Ishikawa (cell line): ENCODE results near the gene AMN.

Experiments used
- CEBPB ChIP-seq: IDR thresholded peaks from 2 replicates; pipeline ENCODE4 v1.6.1; 2012
- CREB1 ChIP-seq: IDR thresholded peaks from 2 replicates; pipeline ENCODE4 v1.6.1; 2012; ENCODE audit warnings: low read depth
- EGR1 ChIP-seq: IDR thresholded peaks from 2 replicates; pipeline ENCODE4 v1.6.1; 2012
- EP300 ChIP-seq: IDR thresholded peaks from 2 replicates; pipeline ENCODE4 v1.6.1; 2012; ENCODE audit warnings: borderline replicate concordance
- FOXM1 ChIP-seq: IDR thresholded peaks from 2 replicates; pipeline ENCODE4 v1.6.1; 2012; ENCODE audit warnings: low read depth, borderline replicate concordance
- MAX ChIP-seq: IDR thresholded peaks from 2 replicates; pipeline ENCODE4 v1.6.1; 2012
- NFIC ChIP-seq: IDR thresholded peaks from 2 replicates; pipeline ENCODE4 v1.6.1; 2012
- RAD21 ChIP-seq: IDR thresholded peaks from 2 replicates; pipeline ENCODE4 v1.6.1; 2012; ENCODE audit warnings: low read depth
- REST ChIP-seq: IDR thresholded peaks from 2 replicates; pipeline ENCODE4 v1.6.1; 2012; ENCODE audit warnings: low read depth, mild to moderate bottlenecking
- TAF1 ChIP-seq: IDR thresholded peaks from 2 replicates; pipeline ENCODE4 v1.6.1; 2012; ENCODE audit warnings: low read depth, mild to moderate bottlenecking
- TCF12 ChIP-seq: IDR thresholded peaks from 2 replicates; pipeline ENCODE4 v1.6.1; 2012; ENCODE audit warnings: low read depth
- TEAD4 ChIP-seq: IDR thresholded peaks from 2 replicates; pipeline ENCODE4 v1.6.1; 2012
- USF1 ChIP-seq: IDR thresholded peaks from 2 replicates; pipeline ENCODE4 v1.6.1; 2012
- YY1 ChIP-seq: IDR thresholded peaks from 2 replicates; pipeline ENCODE4 v1.6.1; 2012; ENCODE audit warnings: low read depth
- ZBTB7A ChIP-seq: IDR thresholded peaks from 2 replicates; pipeline ENCODE4 v1.6.1; 2012; ENCODE audit warnings: low read depth

AMN gene

GRCh38 chr14:102878970-102879460 is 43.4 kb upstream of the AMN start:
- TF ChIP-seq TEAD4 (no peak), FOXM1 (no peak), USF1 (no peak), EGR1 (no peak)

- TF ChIP-seq NFIC: no peak
- no peak for TF ChIP-seq EP300
- no peak for TF ChIP-seq EGR1
- TF ChIP-seq CEBPB: no peak
- no peak for TF ChIP-seq USF1
- no peak for TF ChIP-seq REST
- no peak for TF ChIP-seq YY1
- no peak for TF ChIP-seq TAF1
- no peak for TF ChIP-seq RAD21
- TF ChIP-seq TEAD4: no peak
- no peak for TF ChIP-seq ZBTB7A
- no peak for TF ChIP-seq FOXM1
- TF ChIP-seq MAX: no peak
- TF ChIP-seq CREB1: no peak
- TF ChIP-seq TCF12: no peak
Observed at GRCh38 chr14:102882226-102882906, 40.1 kb upstream of the AMN start.

- no peak for TF ChIP-seq EP300
- no peak for TF ChIP-seq RAD21
- no peak for TF ChIP-seq CREB1
- no peak for TF ChIP-seq USF1
- TF ChIP-seq TCF12: no peak
- no peak for TF ChIP-seq FOXM1
- no peak for TF ChIP-seq YY1
Observed at GRCh38 chr14:102883089-102883541, 39.3 kb upstream of the AMN start.

- no peak for TF ChIP-seq FOXM1
- TF ChIP-seq TAF1: no peak
Observed at GRCh38 chr14:102883554-102883953, 38.9 kb upstream of the AMN start.

- no peak for TF ChIP-seq REST
- TF ChIP-seq TCF12: no peak
- no peak for TF ChIP-seq TEAD4
- TF ChIP-seq EGR1: no peak
- no peak for TF ChIP-seq YY1
- TF ChIP-seq FOXM1: no peak
- TF ChIP-seq RAD21: no peak
- no peak for TF ChIP-seq EP300
- no peak for TF ChIP-seq CREB1
- no peak for TF ChIP-seq USF1
- TF ChIP-seq TAF1: no peak
Observed at GRCh38 chr14:102885737-102886447, 36.6 kb upstream of the AMN start.
